ENCODE data around the gene LCN10.

Gene LCN10

DNA sequence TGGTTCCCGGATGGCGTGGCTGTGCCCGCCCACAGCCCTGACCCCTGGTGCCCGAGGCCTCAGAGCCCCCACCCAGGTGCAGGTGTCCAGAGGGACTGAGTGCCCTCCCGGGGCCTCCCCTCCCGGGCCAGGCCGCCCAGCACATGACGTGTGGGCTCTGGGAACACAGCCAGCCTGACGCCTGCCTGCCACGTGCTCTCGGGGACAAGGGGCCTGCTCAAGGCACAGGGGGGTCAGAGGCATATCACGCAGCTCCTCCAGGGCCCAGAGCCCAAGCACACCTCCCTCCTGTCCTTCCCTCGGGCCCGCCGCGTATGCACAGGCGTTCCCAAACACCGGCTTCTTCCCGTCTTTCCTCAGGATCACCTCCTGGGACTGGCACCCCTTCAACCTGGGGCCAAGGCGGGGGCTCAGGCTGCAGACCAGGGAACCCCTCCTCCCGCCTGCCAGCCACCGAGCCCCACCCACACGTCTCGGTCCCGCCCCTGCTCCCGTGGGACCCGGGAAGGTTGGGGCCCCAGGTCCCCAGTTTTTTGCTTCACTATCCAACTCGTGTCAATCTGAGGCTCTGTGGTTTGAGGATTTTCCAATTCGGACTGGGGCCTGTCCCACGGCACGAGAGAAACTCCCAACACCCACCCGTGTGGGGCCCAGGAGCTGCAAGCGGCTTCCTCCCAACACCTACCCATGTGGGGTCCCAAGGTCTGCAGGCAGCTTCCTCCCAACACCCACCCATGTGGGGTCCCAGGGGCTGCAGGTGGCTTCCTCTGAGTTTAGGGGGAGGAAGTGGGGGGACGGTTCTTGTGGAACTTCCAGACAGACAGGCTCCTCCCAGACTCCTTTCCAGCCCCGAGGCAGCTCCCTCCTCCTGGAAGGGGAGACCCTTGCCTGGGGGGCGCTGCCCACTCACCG is 1.5 kb downstream of the LCN10 start:
- H3K4me3 ChIP-seq (ENCODE audit: low read depth, low read length) = no peak overlapping the region
- TF ChIP-seq, protein P1, sequence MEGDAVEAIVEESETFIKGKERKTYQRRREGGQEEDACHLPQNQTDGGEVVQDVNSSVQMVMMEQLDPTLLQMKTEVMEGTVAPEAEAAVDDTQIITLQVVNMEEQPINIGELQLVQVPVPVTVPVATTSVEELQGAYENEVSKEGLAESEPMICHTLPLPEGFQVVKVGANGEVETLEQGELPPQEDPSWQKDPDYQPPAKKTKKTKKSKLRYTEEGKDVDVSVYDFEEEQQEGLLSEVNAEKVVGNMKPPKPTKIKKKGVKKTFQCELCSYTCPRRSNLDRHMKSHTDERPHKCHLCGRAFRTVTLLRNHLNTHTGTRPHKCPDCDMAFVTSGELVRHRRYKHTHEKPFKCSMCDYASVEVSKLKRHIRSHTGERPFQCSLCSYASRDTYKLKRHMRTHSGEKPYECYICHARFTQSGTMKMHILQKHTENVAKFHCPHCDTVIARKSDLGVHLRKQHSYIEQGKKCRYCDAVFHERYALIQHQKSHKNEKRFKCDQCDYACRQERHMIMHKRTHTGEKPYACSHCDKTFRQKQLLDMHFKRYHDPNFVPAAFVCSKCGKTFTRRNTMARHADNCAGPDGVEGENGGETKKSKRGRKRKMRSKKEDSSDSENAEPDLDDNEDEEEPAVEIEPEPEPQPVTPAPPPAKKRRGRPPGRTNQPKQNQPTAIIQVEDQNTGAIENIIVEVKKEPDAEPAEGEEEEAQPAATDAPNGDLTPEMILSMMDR (IDR thresholded peaks at IDR 0.05; ENCODE audit: low read depth, low read length, missing control alignments) = no peak
- no peak for DNase-seq (ENCODE audit: low read depth)

DNA sequence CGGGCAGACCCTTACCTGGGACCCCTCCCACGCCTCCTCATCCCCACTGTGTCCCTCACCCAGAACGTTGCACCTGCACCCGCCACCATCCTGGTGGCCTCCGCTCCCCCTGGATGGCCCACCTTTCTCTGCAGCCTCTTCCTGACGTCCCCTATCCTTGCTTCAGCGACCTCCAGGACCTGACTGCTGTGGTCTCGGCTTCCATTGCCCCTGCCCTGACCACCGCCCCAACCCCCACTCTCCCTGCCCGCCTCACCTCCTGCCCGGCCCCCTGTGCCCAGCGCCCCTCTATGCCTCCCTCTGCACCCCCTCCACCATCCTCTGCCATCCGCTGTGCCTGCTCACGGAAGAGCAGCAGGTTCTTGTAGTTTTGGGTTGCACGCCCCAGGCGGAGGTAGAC is 2.2 kb downstream of the LCN10 start:
- DNase-seq (ENCODE audit: low read depth) = no peak

GRCh38 chr9:136740069-136740468 is 2.7 kb downstream of the LCN10 start:
- no peak overlapping the region for H3K4me3 ChIP-seq (ENCODE audit: low read depth, low read length)
- no peak for DNase-seq (ENCODE audit: low read depth)
- TF ChIP-seq, protein P1 (IDR thresholded peaks at IDR 0.05; ENCODE audit: low read depth, low read length, missing control alignments) = no peak

More for the DNA sequence above, 2.2 kb downstream of the LCN10 start:
- TF ChIP-seq, protein P1 (IDR thresholded peaks at IDR 0.05; ENCODE audit: low read depth, low read length, missing control alignments) = no peak
- no peak overlapping the region for H3K4me3 ChIP-seq (ENCODE audit: low read depth, low read length)

DNA sequence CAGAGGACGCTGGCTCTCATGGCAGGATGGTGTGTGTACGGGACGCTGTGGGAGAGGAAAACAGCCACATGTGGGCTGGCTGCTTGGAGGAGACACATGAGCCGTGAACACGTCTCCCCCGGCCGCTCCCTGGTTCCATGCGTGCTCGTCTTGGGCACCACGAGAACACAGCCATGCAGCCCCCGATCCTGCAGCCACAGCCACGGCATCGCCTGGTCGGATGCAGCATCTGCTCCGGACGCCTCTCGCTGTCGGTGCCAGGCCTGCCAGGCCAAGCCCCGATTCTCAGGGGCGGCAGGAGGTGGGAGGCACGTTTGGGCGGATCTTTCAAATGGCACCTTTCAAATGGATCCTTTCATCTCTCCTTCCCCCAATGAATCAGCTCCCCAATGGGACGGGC is 3.2 kb downstream of the LCN10 start:
- TF ChIP-seq, protein P1 (IDR thresholded peaks at IDR 0.05; ENCODE audit: low read depth, low read length, missing control alignments) = no peak
- no peak overlapping the region for H3K4me3 ChIP-seq (ENCODE audit: low read depth, low read length)
- no peak for DNase-seq (ENCODE audit: low read depth)

GRCh38 chr9:136738960-136739359 is 3.8 kb downstream of the LCN10 start:
- no peak overlapping the region for H3K4me3 ChIP-seq (ENCODE audit: low read depth, low read length)
- TF ChIP-seq, protein P1 (IDR thresholded peaks at IDR 0.05; ENCODE audit: low read depth, low read length, missing control alignments) = no peak
- no peak for DNase-seq (ENCODE audit: low read depth)

GRCh38 chr9:136735812-136736480 is 6.8 kb downstream of the LCN10 start:
- no peak for DNase-seq (ENCODE audit: low read depth)
- H3K4me3 ChIP-seq (ENCODE audit: low read depth, low read length) = no peak overlapping the region
- TF ChIP-seq, protein P1 (IDR thresholded peaks at IDR 0.05; ENCODE audit: low read depth, low read length, missing control alignments) = no peak
